Activated B cell treated with CpG ODN at 0.5 μM for 24 hours (primary cell): ENCODE results near the gene MAP1LC3A. TPM values are rescaled to one million over a fixed set of nuclear protein-coding genes. Genes with fewer than 3 reads are reported as not detected.
"Not testable (repeated sequence)": the region's sequence is repeated elsewhere in the genome, so short reads cannot be mapped to it uniquely, and the experiment has no call there.

Source experiments
- ATAC-seq: fragments of 200-7000 bp; cut with Tn5 transposase; one replicate; pipeline ENCODE4 v1.10.0; 2021; ENCODE audit warnings: low read depth, mild to moderate bottlenecking, moderate library complexity
- CTCF ChIA-PET: fragments of 350-600 bp; sonication (Branson Sonifier 250); formaldehyde crosslinking; loops from one replicate; lab custom pipeline; 2021; ENCODE audit warnings: antibody characterized with exemption; lab: Charles Lee
- POLR2A ChIA-PET: fragments of 350-600 bp; sonication (Branson Sonifier 250); formaldehyde crosslinking; loops from one replicate; lab custom pipeline; 2021; ENCODE audit warnings: antibody characterized with exemption; lab: Charles Lee
- DNase-seq: peaks from one replicate; pipeline ENCODE4 v3.0.0; 2022
- H3K27ac Mint-ChIP-seq: one replicate; pipeline ENCODE4 v1.8.0; 2020; ENCODE audit warnings: mixed read lengths
- H3K27me3 Mint-ChIP-seq: one replicate; pipeline ENCODE4 v1.8.0; 2021; ENCODE audit warnings: mixed read lengths
- H3K36me3 Mint-ChIP-seq: one replicate; pipeline ENCODE4 v1.8.0; 2021; ENCODE audit warnings: low read depth, mixed read lengths
- H3K4me1 Mint-ChIP-seq: one replicate; pipeline ENCODE4 v1.8.0; 2021; ENCODE audit warnings: mixed read lengths
- H3K4me3 Mint-ChIP-seq: one replicate; pipeline ENCODE4 v1.8.0; 2020; ENCODE audit warnings: mild to moderate bottlenecking, mixed read lengths
- H3K9me3 Mint-ChIP-seq: one replicate; pipeline ENCODE4 v1.8.0; 2020; ENCODE audit warnings: mixed read lengths
- CTCF ChIP-seq: fragments of 200-600 bp; IDR thresholded peaks from one replicate; pipeline ENCODE4 v1.8.0; 2022; ENCODE audit warnings: antibody characterized with exemption, mild to moderate bottlenecking
- intact Hi-C: fragments of 100-400 bp; cut with micrococcal nuclease; formaldehyde crosslinking; loops from one replicate; pipeline ENCODE4 v1.15.1; 2024
- total RNA-seq: library from RNA; stranded (reverse); gene quantifications from 2 replicates; pipeline ENCODE4 v1.2.3, GENCODE V29; 2022

MAP1LC3A gene
- total RNA-seq, 1 donor from 2014 or later: 1.6 TPM

- no peak for TF ChIP-seq CTCF
- Mint-ChIP-seq H3K4me1 (peaks cover 48% of the 10 kb centered on the region), H3K27me3 (no peaks in the 10 kb centered on the region), H3K36me3 (peaks cover 18% of the 10 kb centered on the region), H3K4me3 (peak within 1 kb of the TSS; percentile 98), H3K27ac (peak within 1 kb of the TSS; percentile 96), H3K9me3 (no peaks in the 10 kb centered on the region)
- DNase-seq (peak; percentile 88), ATAC-seq (peak; percentile 82)
- CTCF ChIA-PET: interaction anchor here (0.8 to 3.0 kb wide), 5 partner anchors 22 to 253 kb away, joined by 3 to 27 read pairs (median 4); no protein-coding TSS in a partner anchor
- intact Hi-C loops: loop anchor here (1.0 to 5.0 kb wide), 7 partner anchors 42 to 1544 kb away; partner anchors contain the start of genes ACSS2, AHCY, ITCH and MAP1LC3A
- POLR2A ChIA-PET: interaction anchor here (0.5 to 2.9 kb wide), 14 partner anchors 15 to 1373 kb away, joined by 3 to 29 read pairs (median 4); partner anchors contain the start of genes AHCY, EIF2S2, ITCH and MMP24OS
Observed at GRCh38 chr20:34516247-34517113, 42.0 kb upstream of the MAP1LC3A start, which contains the start of gene DYNLRB1. Gene DYNLRB1 (plus strand): TSS chr20:34516422. CDS start chr20:34516459, 37 bp downstream.

GRCh38 chr20:34517114-34517505, 41.4 kb upstream of the MAP1LC3A start:
- Mint-ChIP-seq H3K4me1 (peaks cover 55% of the 10 kb centered on the region), H3K27ac (peak overlapping the region; percentile 96), H3K4me3 (peak overlapping the region; percentile 98), H3K27me3 (no peaks in the 10 kb centered on the region), H3K36me3 (peaks cover 20% of the 10 kb centered on the region), H3K9me3 (no peaks in the 10 kb centered on the region)
- POLR2A ChIA-PET: interaction anchor here (0.5 to 2.9 kb wide), 11 partner anchors 14 to 1372 kb away, joined by 3 to 29 read pairs (median 4); partner anchors contain the start of genes AHCY, EIF2S2, ITCH and MMP24OS
- DNase-seq: no peak
- CTCF ChIA-PET: interaction anchor here (0.9 to 3.0 kb wide), 2 partner anchors 22 to 204 kb away, joined by 4 to 27 read pairs; no protein-coding TSS in a partner anchor
- intact Hi-C loops: loop anchor here (2.0 to 5.0 kb wide), 3 partner anchors 42 to 1545 kb away; partner anchors contain the start of gene MAP1LC3A
- no peak for ATAC-seq
- no peak for TF ChIP-seq CTCF

GRCh38 chr20:34518863-34519262, 39.7 kb upstream of the MAP1LC3A start:
- H3K9me3 Mint-ChIP-seq, H3K4me3 Mint-ChIP-seq, H3K27me3 Mint-ChIP-seq, POLR2A ChIA-PET, H3K27ac Mint-ChIP-seq, DNase-seq, ATAC-seq: not testable (repeated sequence)
- peaks cover 59% of the 10 kb centered on the region for H3K4me1 Mint-ChIP-seq
- CTCF ChIA-PET: interaction anchor here (0.6 kb wide), 1 partner anchor 394 kb away, joined by 3 read pairs; no protein-coding TSS in a partner anchor
- intact Hi-C loops: loop anchor here (5.0 kb wide), 2 partner anchors 623 to 1547 kb away; no protein-coding TSS in a partner anchor
- peaks cover 22% of the 10 kb centered on the region for H3K36me3 Mint-ChIP-seq

- intact Hi-C loops: loop anchor here (1.0 to 5.0 kb wide), 3 partner anchors 189 to 1548 kb away; no protein-coding TSS in a partner anchor
- CTCF ChIA-PET: interaction anchor here (1.9 kb wide), 1 partner anchor 207 kb away, joined by 6 read pairs; no protein-coding TSS in a partner anchor
- POLR2A ChIA-PET, H3K27me3 Mint-ChIP-seq, DNase-seq, ATAC-seq, H3K4me3 Mint-ChIP-seq, H3K9me3 Mint-ChIP-seq, H3K27ac Mint-ChIP-seq: not testable (repeated sequence)
- Mint-ChIP-seq H3K4me1 (peaks cover 54% of the 10 kb centered on the region), H3K36me3 (peaks cover 28% of the 10 kb centered on the region)
Observed at GRCh38 chr20:34519841-34520240, 38.7 kb upstream of the MAP1LC3A start.

GRCh38 chr20:34522969-34523871, 35.3 kb upstream of the MAP1LC3A start:
- Mint-ChIP-seq H3K4me3 (no peak overlapping the region), H3K27ac (no peak overlapping the region), H3K4me1 (peaks cover 36% of the 10 kb centered on the region), H3K36me3 (peaks cover 40% of the 10 kb centered on the region), H3K9me3 (no peaks in the 10 kb centered on the region), H3K27me3 (no peaks in the 10 kb centered on the region)
- TF ChIP-seq CTCF: no peak
- POLR2A ChIA-PET: interaction anchor here (1.0 to 1.4 kb wide), 2 partner anchors 8 to 211 kb away, joined by 3 to 7 read pairs; no protein-coding TSS in a partner anchor
- intact Hi-C loops: loop anchor here (1.0 kb wide), 2 partner anchors 8 to 211 kb away; no protein-coding TSS in a partner anchor
- ATAC-seq (peak; percentile 67), DNase-seq (no peak)
- CTCF ChIA-PET: interaction anchor here (0.7 to 3.9 kb wide), 5 partner anchors 15 to 221 kb away, joined by 3 to 31 read pairs (median 4); partner anchors contain the start of gene AHCY
